ENCODE data around the gene SH3PXD2A.
"Not testable (repeated sequence)": the region's sequence is repeated elsewhere in the genome, so short reads cannot be mapped to it uniquely, and the experiment has no call there.

Gene SH3PXD2A

DNA sequence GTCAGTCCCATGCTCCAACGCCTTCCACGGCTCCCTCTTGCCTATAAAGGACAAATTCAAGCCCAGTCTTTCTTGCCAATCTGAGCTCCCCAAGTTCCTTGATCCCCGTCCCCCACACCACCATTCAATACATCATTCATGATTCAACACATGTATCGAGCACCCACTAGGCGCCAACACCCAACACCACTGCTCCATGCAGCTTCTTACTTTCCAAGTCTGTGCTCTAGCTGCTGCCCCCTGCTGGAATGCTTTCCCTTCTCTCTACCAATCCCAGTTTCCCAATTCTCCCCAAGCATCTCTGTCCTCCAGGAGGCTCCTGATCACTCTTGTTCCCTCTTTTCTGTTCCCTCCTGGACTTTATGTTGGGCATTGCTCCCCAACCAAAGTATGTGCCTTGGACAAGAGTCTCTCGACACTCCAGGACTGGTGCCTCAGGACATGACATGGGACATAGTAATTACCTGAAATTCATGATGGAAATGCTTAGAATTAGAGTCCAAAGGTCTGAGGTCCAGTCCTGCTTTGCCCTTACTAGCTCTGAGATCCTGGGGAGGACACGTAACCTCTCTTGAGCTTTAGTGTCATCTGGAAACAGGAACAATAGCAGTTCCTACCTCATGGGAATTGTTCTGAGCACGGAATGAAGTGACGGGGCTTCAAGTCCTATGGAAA is 189.2 kb downstream of the SH3PXD2A start:
- DNase-seq (ENCODE audit: low read depth in 3 of 3), result no peak

GRCh38 chr10:103665162-103665889 is 190.1 kb downstream of the SH3PXD2A start:
- no peak for DNase-seq (ENCODE audit: low read depth in 3 of 3)

GRCh38 chr10:103663802-103664201 is 191.6 kb downstream of the SH3PXD2A start:
- DNase-seq (ENCODE audit: low read depth in 3 of 3), result no peak

DNA sequence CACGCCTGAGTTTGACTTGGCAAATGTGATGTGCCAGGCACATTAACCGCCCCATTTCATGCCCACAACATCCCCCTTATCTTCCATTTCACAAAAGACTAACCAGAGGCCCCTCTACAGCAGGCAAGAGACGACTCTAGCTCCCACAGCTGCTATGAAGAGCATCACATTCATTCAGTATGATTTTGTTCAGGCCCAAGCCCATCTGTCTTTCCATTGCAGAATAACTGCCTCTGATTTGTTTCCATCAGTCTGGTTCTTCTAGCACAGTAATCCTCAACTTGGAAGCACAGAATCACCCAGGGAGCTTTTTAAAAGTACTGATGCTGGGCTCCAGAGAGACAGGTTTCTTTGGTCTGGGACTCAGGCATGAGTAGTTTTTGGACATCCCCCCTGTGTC is 192.1 kb downstream of the SH3PXD2A start:
- no peak for DNase-seq (ENCODE audit: low read depth in 3 of 3)

- not testable (repeated sequence) for DNase-seq (ENCODE audit: low read depth in 3 of 3)
Measured at GRCh38 chr10:103662704-103663103, 192.7 kb downstream of the SH3PXD2A start.

- DNase-seq (ENCODE audit: low read depth in 3 of 3), result peak in 1 of 3 experiments; percentile 27
Measured at GRCh38 chr10:103661198-103661950, 194.0 kb downstream of the SH3PXD2A start.

DNA sequence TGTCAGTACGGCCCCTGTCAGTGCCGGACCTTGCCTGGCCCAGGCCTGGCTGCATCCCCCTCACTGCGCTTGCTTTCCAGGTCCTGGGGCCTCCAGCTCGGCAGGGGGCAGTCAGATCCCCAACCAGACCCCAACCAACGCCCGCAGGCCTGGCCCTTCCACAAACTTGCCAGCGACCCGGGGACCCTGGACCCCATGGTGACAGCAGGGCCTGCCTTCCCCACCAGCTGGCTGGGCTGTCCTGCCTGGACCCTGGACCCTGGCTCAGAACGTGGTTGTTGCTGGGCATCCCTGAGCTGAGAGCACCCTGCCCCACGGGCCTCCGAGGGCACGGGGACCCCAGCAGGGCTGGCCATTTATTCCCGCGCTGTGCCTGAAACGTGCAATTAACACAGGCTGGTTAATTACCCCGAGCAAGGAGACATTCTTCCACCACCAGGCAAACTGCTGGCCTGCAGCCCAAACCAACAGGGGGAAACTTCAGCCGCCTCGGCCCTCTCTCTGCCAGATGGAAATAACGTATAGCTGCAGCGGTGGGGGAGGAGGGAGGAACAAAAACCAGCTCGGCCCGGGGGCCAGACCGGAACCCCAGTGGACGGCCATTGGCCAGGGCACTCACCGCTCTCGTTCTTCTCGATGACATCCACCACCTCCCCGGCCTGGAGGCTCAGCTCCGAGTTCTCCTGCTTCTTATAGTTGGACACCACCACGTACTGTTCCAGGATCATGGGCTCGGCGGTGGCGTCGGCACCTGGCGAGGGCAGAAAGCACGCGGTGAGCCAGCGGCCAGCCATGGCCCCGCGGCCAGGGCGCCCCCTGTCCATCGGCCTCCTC is 194.8 kb downstream of the SH3PXD2A start:
- DNase-seq (ENCODE audit: low read depth in 3 of 3), result no peak

GRCh38 chr10:103659674-103660363 is 195.6 kb downstream of the SH3PXD2A start:
- DNase-seq (ENCODE audit: low read depth in 3 of 3), result peak; percentile 22 to 52 (median 26)

DNA sequence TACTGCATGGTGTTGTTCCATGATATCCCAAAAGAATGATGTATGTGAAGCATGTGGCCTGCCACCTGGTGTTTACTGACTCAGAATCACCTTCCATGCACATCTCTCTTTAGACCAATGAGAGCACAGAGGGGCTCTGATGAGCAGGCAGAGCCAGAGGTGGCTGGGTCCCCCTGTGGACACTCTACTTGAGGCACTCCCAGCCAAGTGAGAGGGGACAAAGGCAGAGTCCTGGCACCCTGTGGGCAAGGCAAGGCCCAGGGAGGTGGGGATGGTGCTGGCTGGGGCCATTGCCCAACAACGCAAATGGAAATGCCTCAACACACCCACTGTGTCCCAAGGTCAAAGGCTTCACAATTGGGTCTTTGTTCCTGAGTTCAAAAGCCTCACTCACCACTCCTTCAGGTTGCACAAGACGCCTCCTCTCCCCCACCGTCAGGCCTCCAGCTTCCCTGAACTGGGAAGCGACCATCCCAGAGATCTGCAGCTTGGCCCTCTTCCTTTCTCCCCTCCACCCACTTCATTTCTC is 197.3 kb downstream of the SH3PXD2A start:
- DNase-seq (ENCODE audit: low read depth in 3 of 3), result no peak

GRCh38 chr10:103657061-103657591 is 198.2 kb downstream of the SH3PXD2A start:
- DNase-seq (ENCODE audit: low read depth in 3 of 3), result no peak

GRCh38 chr10:103654925-103655324 is 200.5 kb downstream of the SH3PXD2A start:
- DNase-seq (ENCODE audit: low read depth in 3 of 3), result no peak

DNA sequence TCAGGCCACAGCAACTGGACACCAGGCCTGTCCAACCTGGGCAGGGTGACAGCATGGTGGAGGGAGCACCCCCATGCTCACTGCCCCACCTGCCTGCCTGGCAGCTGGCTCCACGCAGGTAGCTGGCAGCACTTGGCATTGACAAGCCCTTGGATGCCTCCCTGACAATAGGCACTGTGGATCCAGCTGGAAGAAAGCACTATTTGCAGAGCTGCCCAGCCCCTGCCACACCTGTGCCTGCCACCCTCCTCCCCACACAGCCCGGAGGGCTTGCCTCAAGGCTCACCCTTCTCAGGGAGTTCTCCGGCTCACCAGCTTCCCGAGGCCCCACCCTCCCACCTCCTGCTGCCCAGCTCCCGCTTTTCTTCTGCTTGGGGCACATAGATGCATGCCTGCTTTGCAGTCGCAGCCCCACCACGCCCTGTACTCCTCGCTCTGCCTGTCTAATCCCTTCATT is 201.8 kb downstream of the SH3PXD2A start:
- no peak for DNase-seq (ENCODE audit: low read depth in 3 of 3)

GRCh38 chr10:103652599-103653281 is 202.6 kb downstream of the SH3PXD2A start:
- no peak for DNase-seq (ENCODE audit: low read depth in 3 of 3)

GRCh38 chr10:103651783-103652476 is 203.4 kb downstream of the SH3PXD2A start:
- no peak for DNase-seq (ENCODE audit: low read depth in 3 of 3)

GRCh38 chr10:103651333-103651732 is 204.0 kb downstream of the SH3PXD2A start:
- DNase-seq (ENCODE audit: low read depth in 3 of 3), result no peak

GRCh38 chr10:103649654-103650423 is 205.5 kb downstream of the SH3PXD2A start:
- DNase-seq (ENCODE audit: low read depth in 3 of 3), result no peak

DNA sequence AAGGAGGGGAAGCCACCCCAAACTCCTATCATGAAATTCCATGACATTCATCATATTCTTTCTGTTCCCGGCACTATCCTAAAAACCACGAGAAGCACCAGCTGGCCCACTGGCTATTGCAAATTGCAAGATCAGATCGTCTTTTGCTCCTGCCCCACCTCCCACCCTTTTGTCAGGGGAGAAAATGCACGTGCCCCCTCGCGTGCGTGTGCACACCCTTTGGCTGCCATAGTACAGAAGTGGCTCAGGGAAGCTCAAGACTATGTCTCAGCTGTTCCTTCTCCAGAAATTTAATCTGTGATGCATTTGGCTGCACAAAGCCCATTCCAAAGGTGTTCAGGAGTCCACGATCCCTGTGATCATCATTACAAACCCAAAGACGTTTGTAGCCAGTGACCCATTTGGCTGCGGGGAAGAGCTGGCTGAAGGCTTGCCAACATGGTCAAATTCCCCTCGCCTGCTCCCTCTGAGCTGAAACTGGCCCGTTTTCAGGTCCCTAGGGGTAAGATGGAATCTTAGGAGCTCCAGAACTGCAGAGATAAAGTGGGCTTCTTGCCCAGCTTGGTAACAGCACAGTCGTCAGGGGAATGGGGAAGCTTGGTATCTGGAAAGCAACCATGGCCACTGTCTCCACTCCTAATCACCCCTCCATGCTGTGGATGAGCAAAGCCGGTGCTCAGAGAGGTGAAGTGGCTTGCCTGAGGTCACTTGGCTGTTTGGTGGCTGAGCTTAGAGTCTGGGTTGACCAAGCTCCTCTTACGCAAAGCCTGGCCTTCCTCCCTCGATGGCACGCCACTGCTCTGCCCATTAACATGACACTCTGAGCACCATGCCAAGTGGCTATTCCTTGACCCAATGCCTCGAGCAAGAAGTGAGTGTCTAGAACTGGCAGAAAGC is 206.5 kb downstream of the SH3PXD2A start:
- DNase-seq (ENCODE audit: low read depth in 3 of 3), result no peak
